ENCODE measurements around the gene HAUS8. TPM values are rescaled to one million over a fixed set of nuclear protein-coding genes. Genes with fewer than 3 reads are reported as not detected.
A peak's percentile ranks its signal among the peaks of the same experiment; 100 is the strongest.

Gene HAUS8
- total RNA-seq, 2 experiments from 2014 or later = 32.6 to 41.7 TPM

DNA sequence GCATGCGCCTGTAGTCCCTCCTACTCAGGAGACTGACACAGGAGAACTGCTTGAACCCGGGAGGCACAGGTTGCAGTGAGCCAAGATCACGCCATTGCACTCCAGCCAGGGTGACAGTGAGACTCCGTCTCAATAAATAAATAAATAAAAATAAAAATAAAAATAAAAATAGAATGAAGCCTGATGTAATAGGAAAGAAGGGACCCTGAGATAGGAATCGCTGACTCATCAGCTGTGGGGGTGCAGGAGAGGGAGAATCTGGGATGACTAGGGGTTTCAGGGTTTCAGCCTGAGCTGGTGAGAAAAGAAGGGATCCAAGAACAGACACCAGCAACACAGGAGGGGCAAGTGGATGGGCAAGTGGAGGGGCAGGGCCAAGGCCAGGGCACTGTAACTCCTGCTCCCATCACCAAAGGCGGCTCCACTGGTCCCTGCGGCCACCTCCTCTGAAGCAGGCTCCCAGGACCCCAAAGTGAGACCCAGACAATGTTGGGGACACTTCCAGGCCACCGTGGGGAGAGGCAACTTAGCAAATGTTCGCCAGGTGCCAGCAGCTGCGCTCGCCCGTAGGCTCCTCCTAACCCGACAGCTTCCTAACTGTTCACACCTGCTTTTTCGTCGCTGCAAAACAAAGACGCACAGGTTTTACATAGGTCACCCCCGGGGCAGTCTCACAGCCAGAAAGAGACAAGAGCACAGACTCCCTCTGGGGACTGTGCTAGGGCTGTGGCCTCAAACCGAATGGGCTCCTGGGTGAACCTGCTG is 1.2 kb downstream of the HAUS8 start:
- intact Hi-C loops (cut with DNase I, micrococcal nuclease) = loop anchor here (2.0 to 10.0 kb wide), 3 partner anchors 51 to 999 kb away; partner anchors contain the start of gene TPM4 (in 1 of the 2)
- no peaks in the 10 kb centered on the region for H3K27me3 Mint-ChIP-seq
- ChIA-PET CTCF (interaction anchor here (0.6 to 1.3 kb wide), 2 partner anchors 10 to 207 kb away, joined by 3 to 4 read pairs; partner anchors contain the start of gene ANKLE1), POLR2A (interaction anchor here (0.6 to 1.3 kb wide), 4 partner anchors 52 to 248 kb away, joined by 3 to 5 read pairs (median 3); partner anchors contain the start of gene BABAM1)
- H3K36me3 Mint-ChIP-seq (ENCODE audit: low read depth) = peaks cover 42% of the 10 kb centered on the region
- DNase-seq (peak; percentile 18), ATAC-seq (no peak)
- peak overlapping the region; percentile 98 for H3K27ac Mint-ChIP-seq
- H3K4me1 Mint-ChIP-seq = peaks cover 48% of the 10 kb centered on the region
- no peaks in the 10 kb centered on the region for H3K9me3 Mint-ChIP-seq (ENCODE audit: low read depth)
- H3K4me3 Mint-ChIP-seq = peak overlapping the region; percentile 99

DNA sequence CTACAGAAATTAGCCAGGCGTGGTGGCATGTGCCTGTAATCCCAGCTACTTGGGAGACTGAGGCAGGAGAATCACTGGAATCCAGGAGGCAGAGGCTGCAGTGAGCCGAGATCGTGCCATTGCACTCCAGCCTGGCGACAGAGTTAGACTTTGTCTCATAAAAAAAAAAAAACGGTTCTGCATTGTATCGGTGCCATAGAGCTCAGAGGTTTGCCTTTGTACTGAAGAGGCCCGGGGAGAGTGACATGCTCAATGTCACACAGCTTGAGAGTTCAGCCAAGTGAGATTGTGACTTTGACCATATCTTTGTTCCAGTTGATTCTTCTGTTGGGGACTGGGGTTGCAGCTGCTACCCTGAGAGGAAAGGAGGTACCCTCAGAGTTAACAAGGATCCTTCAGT is 4.3 kb downstream of the HAUS8 start:
- ATAC-seq = no peak
- DNase-seq = no peak
- H3K9me3 Mint-ChIP-seq (ENCODE audit: low read depth) = no peaks in the 10 kb centered on the region
- CTCF ChIA-PET = interaction anchor here (0.8 kb wide), 1 partner anchor 9 kb away, joined by 3 read pairs; no protein-coding TSS in a partner anchor
- no peak overlapping the region for H3K4me3 Mint-ChIP-seq
- POLR2A ChIA-PET = interaction anchor here (0.7 kb wide), 1 partner anchor 57 kb away, joined by 6 read pairs; no protein-coding TSS in a partner anchor
- intact Hi-C loops (cut with DNase I, micrococcal nuclease) = loop anchor here (10.0 kb wide), 2 partner anchors 486 to 996 kb away; partner anchors contain the start of gene TPM4 (in 1 of the 2)
- H3K4me1 Mint-ChIP-seq = peaks cover 36% of the 10 kb centered on the region
- no peaks in the 10 kb centered on the region for H3K27me3 Mint-ChIP-seq
- H3K27ac Mint-ChIP-seq = no peak overlapping the region
- H3K36me3 Mint-ChIP-seq (ENCODE audit: low read depth) = peaks cover 48% of the 10 kb centered on the region

DNA sequence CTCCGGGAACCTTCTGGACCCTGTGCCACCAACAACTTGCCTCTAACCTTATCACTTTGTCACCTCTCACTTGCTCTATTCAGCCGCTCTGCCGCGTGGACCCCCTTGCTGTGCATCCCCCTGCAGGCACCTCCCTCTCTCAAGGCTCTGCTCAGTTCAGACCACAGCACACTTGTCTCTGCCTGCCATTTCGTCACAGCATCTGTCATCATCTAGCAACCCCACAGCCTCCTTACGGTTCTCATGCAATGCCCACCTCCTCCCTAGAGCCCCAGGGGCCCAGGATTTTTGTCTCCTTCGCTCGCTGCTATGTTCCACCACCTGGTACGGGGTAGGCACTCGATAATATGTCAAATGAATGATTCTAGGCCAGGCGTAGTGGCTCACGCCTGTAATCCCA is 4.8 kb downstream of the HAUS8 start:
- H3K4me1 Mint-ChIP-seq = peaks cover 40% of the 10 kb centered on the region
- ATAC-seq (no peak), DNase-seq (no peak)
- H3K27me3 Mint-ChIP-seq = no peaks in the 10 kb centered on the region
- no peaks in the 10 kb centered on the region for H3K9me3 Mint-ChIP-seq (ENCODE audit: low read depth)
- peaks cover 48% of the 10 kb centered on the region for H3K36me3 Mint-ChIP-seq (ENCODE audit: low read depth)
- peak overlapping the region; percentile 19 for H3K27ac Mint-ChIP-seq
- POLR2A ChIA-PET = interaction anchor here (0.7 kb wide), 1 partner anchor 58 kb away, joined by 6 read pairs; no protein-coding TSS in a partner anchor
- no peak overlapping the region for H3K4me3 Mint-ChIP-seq
- CTCF ChIA-PET = interaction anchor here (0.7 to 1.1 kb wide), 2 partner anchors 130 to 470 kb away, joined by 3 read pairs; no protein-coding TSS in a partner anchor
- intact Hi-C loops (cut with DNase I, micrococcal nuclease) = loop anchor here (10.0 kb wide), 2 partner anchors 486 to 996 kb away; partner anchors contain the start of gene TPM4 (in 1 of the 2)

DNA sequence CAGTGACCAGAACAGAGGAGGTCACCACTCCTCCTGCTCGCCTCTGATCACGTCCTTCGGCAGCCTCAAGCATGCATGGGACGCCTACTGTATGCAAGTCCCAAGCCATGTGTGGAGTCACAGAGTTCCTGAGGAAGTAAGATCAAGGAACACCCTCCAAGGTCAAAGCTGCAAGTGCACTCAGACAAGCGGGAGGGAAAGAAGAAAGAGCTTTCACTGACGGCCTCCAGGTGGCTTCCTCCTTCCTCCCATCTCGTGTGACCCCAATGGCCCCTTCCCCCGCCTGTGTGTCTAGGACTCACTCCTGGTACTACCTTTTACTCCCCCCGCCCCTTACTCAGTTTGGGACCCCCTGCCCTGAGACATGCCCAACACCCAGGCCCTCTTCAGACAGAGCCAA is 6.1 kb downstream of the HAUS8 start:
- Mint-ChIP-seq H3K27me3 (no peaks in the 10 kb centered on the region), H3K4me1 (peaks cover 49% of the 10 kb centered on the region), H3K9me3 (ENCODE audit: low read depth) (no peaks in the 10 kb centered on the region), H3K36me3 (ENCODE audit: low read depth) (peaks cover 55% of the 10 kb centered on the region), H3K27ac (no peak overlapping the region), H3K4me3 (no peak overlapping the region)
- ATAC-seq = no peak
- DNase-seq = no peak
- intact Hi-C loops (cut with DNase I, micrococcal nuclease) = loop anchor here in 1 of 2 experiments (5.0 kb wide), 1 partner anchor 113 kb away; no protein-coding TSS in a partner anchor
- CTCF ChIA-PET = interaction anchor here (0.7 to 1.4 kb wide), 6 partner anchors 94 to 299 kb away, joined by 3 to 4 read pairs (median 3); no protein-coding TSS in a partner anchor
- POLR2A ChIA-PET = no interaction called here

DNA sequence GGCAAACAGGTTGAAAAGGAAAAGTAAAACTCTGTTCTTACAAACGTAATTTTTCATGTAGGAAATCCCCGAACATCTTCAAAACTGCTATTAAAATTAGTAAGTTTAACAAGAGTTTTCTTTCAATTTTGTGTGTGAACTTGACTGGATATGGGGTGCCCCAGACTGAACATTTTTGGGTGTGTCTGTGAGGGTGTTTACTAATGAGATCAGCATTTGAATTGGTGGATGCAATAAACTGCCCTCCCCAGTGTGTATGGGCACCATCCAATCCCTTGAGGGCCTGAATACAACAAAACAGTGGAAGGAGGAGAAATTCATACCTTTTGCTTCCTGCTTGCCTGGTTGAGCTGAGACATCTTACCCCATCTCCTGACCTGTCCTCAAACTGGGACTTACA is 11.8 kb downstream of the HAUS8 start:
- Mint-ChIP-seq H3K36me3 (ENCODE audit: low read depth) (peaks cover 54% of the 10 kb centered on the region), H3K27ac (no peak overlapping the region), H3K27me3 (no peaks in the 10 kb centered on the region), H3K4me1 (peaks cover 35% of the 10 kb centered on the region), H3K4me3 (no peak overlapping the region), H3K9me3 (ENCODE audit: low read depth) (no peaks in the 10 kb centered on the region)
- DNase-seq (no peak), ATAC-seq (peak; percentile 54)
- CTCF ChIA-PET = interaction anchor here (1.7 kb wide), 1 partner anchor 11 kb away, joined by 4 read pairs; no protein-coding TSS in a partner anchor
- intact Hi-C loops (cut with DNase I, micrococcal nuclease) = no loop called here
- POLR2A ChIA-PET = no interaction called here

DNA sequence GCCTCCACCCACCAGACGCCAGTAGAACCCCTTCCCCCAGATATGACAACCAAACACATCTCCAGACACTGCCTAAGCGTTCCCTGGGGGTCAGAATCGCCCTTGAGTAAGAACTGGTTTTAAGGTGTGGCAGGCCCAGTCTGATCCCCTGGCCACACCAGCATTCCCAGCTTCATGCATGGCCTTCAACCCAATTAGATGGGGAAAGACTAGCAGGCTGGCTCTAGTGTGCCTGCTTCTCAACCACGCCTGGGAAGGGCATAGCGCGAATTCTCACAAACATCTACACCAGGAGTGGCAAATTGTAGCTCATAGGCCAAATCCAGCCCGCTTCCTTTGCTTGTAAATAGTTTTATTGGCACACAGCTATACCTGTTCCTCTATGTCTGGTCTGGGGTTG is 13.6 kb downstream of the HAUS8 start:
- Mint-ChIP-seq H3K4me1 (peaks cover 27% of the 10 kb centered on the region), H3K9me3 (ENCODE audit: low read depth) (no peaks in the 10 kb centered on the region), H3K36me3 (ENCODE audit: low read depth) (peaks cover 56% of the 10 kb centered on the region), H3K4me3 (no peak overlapping the region), H3K27ac (no peak overlapping the region), H3K27me3 (no peaks in the 10 kb centered on the region)
- DNase-seq = no peak
- ATAC-seq = no peak
- intact Hi-C loops (cut with DNase I, micrococcal nuclease) = no loop called here
- ChIA-PET CTCF (interaction anchor here (0.7 kb wide), 1 partner anchor 10 kb away, joined by 3 read pairs; no protein-coding TSS in a partner anchor), POLR2A (no interaction called here)

DNA sequence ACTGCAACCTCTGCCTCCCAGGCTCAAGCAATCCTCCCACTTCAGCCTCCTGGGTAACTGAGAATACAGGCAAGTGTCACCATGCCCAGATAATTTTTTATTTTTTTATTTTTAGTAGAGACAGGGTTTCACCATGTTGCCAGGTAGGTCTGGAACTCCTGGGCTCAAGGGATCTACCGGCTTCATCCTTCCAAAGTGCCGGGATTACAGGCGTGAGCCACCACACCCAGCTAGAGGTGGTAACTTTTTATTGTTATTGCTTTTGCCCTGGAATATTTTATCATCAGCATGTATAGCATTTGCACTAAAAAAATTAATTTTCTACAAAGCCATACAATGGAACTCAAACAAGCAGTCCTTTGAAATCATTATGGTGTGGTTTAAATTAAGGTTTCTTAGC is 14.0 kb downstream of the HAUS8 start:
- ATAC-seq = no peak
- H3K4me1 Mint-ChIP-seq = peaks cover 23% of the 10 kb centered on the region
- no peak overlapping the region for H3K27ac Mint-ChIP-seq
- peaks cover 54% of the 10 kb centered on the region for H3K36me3 Mint-ChIP-seq (ENCODE audit: low read depth)
- DNase-seq = no peak
- intact Hi-C loops (cut with DNase I, micrococcal nuclease) = no loop called here
- H3K27me3 Mint-ChIP-seq = no peaks in the 10 kb centered on the region
- no peaks in the 10 kb centered on the region for H3K9me3 Mint-ChIP-seq (ENCODE audit: low read depth)
- no peak overlapping the region for H3K4me3 Mint-ChIP-seq
- ChIA-PET CTCF (no interaction called here), POLR2A (no interaction called here)

DNA sequence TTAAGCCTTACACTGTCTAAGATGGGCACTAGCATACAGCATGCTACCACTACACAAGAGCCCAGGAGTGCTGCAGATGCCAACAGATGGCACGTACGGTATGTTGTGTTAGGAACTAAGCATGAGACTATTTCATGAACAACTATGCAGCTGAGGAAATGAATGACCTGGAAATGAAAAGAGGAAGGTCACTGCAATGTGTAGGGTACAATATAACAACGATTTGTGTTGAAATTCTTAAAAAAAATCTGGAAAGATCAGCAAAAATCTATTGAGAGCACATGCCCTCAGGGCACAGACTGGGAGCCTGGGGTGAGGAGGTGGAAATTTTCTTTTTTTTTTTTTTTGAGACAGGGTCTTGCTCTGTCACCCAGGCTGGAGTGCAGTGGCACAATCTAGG is 14.4 kb downstream of the HAUS8 start:
- H3K4me1 Mint-ChIP-seq = peaks cover 22% of the 10 kb centered on the region
- CTCF ChIA-PET = no interaction called here
- intact Hi-C loops (cut with DNase I, micrococcal nuclease) = no loop called here
- H3K27me3 Mint-ChIP-seq = no peaks in the 10 kb centered on the region
- H3K9me3 Mint-ChIP-seq (ENCODE audit: low read depth) = no peaks in the 10 kb centered on the region
- no peak overlapping the region for H3K4me3 Mint-ChIP-seq
- no peak overlapping the region for H3K27ac Mint-ChIP-seq
- POLR2A ChIA-PET = no interaction called here
- DNase-seq (no peak), ATAC-seq (no peak)
- H3K36me3 Mint-ChIP-seq (ENCODE audit: low read depth) = peaks cover 57% of the 10 kb centered on the region

DNA sequence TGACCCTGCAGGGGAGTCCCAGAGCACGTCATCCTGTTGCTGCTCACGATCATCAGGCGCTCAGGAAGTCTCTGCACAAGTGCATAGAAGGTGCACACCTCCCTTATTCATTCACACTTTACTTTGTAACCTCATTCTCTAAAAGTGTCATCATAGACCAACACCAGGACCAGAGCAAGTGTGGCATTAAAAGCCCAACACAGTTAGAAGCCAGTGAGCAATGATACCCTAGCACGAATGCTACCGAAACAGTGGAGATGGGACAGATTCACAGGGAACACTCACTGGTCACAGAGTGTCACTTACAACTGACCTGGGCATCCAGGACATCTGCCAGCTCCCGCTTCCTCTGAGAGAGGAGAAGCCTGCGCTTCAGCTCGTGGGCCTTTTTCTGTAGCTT is 17.0 kb downstream of the HAUS8 start:
- Mint-ChIP-seq H3K4me1 (peaks cover 2% of the 10 kb centered on the region), H3K27me3 (no peaks in the 10 kb centered on the region), H3K4me3 (no peak overlapping the region), H3K27ac (no peak overlapping the region), H3K36me3 (ENCODE audit: low read depth) (peaks cover 48% of the 10 kb centered on the region), H3K9me3 (ENCODE audit: low read depth) (no peaks in the 10 kb centered on the region)
- ChIA-PET POLR2A (no interaction called here), CTCF (no interaction called here)
- DNase-seq (no peak), ATAC-seq (no peak)
- intact Hi-C loops (cut with DNase I, micrococcal nuclease) = no loop called here

DNA sequence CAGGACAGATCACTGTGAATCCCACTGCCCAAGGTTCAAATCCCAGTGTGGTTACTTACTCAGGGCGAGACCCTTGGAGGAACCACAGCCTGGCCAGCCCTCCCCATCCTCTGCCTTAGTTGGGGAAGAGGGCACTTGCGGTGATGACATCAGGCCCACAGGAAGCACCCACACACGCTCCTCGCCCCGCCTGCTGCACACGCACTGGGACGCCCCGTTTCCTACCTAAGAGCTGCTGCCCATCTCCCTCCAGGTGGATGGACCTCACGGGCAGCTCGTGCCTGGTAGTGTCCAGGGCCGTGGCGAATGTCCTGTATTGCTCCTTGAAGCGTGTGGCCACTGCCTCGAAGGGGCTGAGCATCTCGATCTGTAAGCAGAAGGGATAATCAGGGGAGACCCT is 19.6 kb downstream of the HAUS8 start:
- H3K27me3 Mint-ChIP-seq = no peaks in the 10 kb centered on the region
- H3K4me1 Mint-ChIP-seq = no peaks in the 10 kb centered on the region
- H3K36me3 Mint-ChIP-seq (ENCODE audit: low read depth) = peaks cover 54% of the 10 kb centered on the region
- H3K27ac Mint-ChIP-seq = no peak overlapping the region
- intact Hi-C loops (cut with DNase I, micrococcal nuclease) = no loop called here
- CTCF ChIA-PET = no interaction called here
- ATAC-seq = no peak
- H3K4me3 Mint-ChIP-seq = no peak overlapping the region
- no peaks in the 10 kb centered on the region for H3K9me3 Mint-ChIP-seq (ENCODE audit: low read depth)
- POLR2A ChIA-PET = interaction anchor here (0.6 kb wide), 1 partner anchor 144 kb away, joined by 4 read pairs; no protein-coding TSS in a partner anchor
- DNase-seq = no peak

DNA sequence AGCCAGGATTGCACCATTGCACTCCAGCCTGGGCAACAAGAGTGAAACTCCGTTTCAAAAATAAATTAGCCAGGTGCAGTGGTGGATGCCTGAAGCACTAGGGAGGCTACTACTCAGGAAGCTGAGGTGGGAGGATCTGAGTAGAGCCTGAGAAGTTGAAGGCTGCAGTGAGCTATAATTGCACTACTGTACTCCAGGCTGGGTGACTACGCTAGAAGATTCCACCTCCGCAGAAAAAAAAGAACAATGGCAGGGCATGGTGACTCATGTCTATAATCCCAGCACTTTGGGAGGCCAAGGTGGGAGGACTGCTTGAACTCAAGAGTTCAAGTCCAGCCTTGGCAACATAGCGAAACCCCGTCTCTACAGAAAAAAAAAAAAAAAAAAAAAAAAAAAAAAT is 20.5 kb downstream of the HAUS8 start:
- intact Hi-C loops (cut with DNase I, micrococcal nuclease) = loop anchor here in 1 of 2 experiments (5.0 kb wide), 1 partner anchor 282 kb away; no protein-coding TSS in a partner anchor

More for the DNA sequence above, 20.5 kb downstream of the HAUS8 start:
- H3K4me1 Mint-ChIP-seq = no peaks in the 10 kb centered on the region
- ChIA-PET POLR2A (no interaction called here), CTCF (interaction anchor here (0.7 kb wide), 1 partner anchor 146 kb away, joined by 3 read pairs; no protein-coding TSS in a partner anchor)
- H3K36me3 Mint-ChIP-seq (ENCODE audit: low read depth) = peaks cover 46% of the 10 kb centered on the region
- no peak overlapping the region for H3K27ac Mint-ChIP-seq
- ATAC-seq (no peak), DNase-seq (no peak)
- H3K4me3 Mint-ChIP-seq = no peak overlapping the region
- H3K9me3 Mint-ChIP-seq (ENCODE audit: low read depth) = no peaks in the 10 kb centered on the region
- no peaks in the 10 kb centered on the region for H3K27me3 Mint-ChIP-seq
